Stomach (tissue), 9 donors: Measurements from ENCODE around the gene STOML2. TPM values are rescaled to one million over a fixed set of nuclear protein-coding genes. Genes with fewer than 3 reads are reported as not detected.

Experiments
- DNase-seq, 2 donors: peaks; one replicate each; pipeline versions ENCODE4 v3.0.0 to v3.0.0-alpha.2; 2013 to 2019
- H3K27ac ChIP-seq, 5 donors: fragments of 200-600 bp in 4 of 5; sonication (generic) in 4 of 5; one replicate each; pipeline ENCODE4 v1.5.1; 2013 to 2019; ENCODE audit warnings: mild to moderate bottlenecking in 1 of 5, moderate library complexity in 1 of 5
- H3K27me3 ChIP-seq, 3 donors: fragments of 200-600 bp; sonication (generic); one replicate each; pipeline ENCODE4 v1.5.1; 2017 to 2019; ENCODE audit warnings: mixed run types in 1 of 3
- H3K36me3 ChIP-seq, 4 donors: fragments of 200-600 bp; sonication (generic); 1 replicate in 3 of 4; 2 replicates in 1 of 4; pipeline ENCODE4 v1.5.1; 2016 to 2019
- H3K4me1 ChIP-seq, 4 donors: fragments of 200-600 bp; sonication (generic); one replicate each; pipeline ENCODE4 v1.5.1; 2016 to 2019
- H3K4me3 ChIP-seq, 4 donors: fragments of 200-600 bp; sonication (generic) in 3 of 4; one replicate each; pipeline ENCODE4 v1.5.1; 2016 to 2019; ENCODE audit warnings: mild to moderate bottlenecking in 1 of 4
- H3K9me3 ChIP-seq, 4 donors: fragments of 200-600 bp; sonication (generic); one replicate each; pipeline ENCODE4 v1.5.1; 2016 to 2019
- EP300 ChIP-seq: sonication (generic); formaldehyde crosslinking; IDR thresholded peaks from one replicate; pipeline ENCODE4 v1.6.1; 2017; ENCODE audit warnings: antibody characterized with exemption
- POLR2A ChIP-seq, 4 donors: fragments of 450-650 bp; IDR thresholded peaks; one replicate each; pipeline ENCODE4 v1.6.1; 2016; ENCODE audit warnings: antibody characterized with exemption in 4 of 4, control low read depth in 2 of 4, mild to moderate bottlenecking in 1 of 4, moderate library complexity in 1 of 4
- POLR2AphosphoS5 ChIP-seq, 3 donors: sonication (generic); formaldehyde crosslinking; IDR thresholded peaks; one replicate each; pipeline ENCODE4 v1.6.1; 2016; ENCODE audit warnings: antibody characterized with exemption in 3 of 3
- WGBS, 5 donors: extraction: QIAGEN DNeasy Blood & Tissue Kit in 3 of 5; methylation state at CpG; one replicate each; pipeline versions ENCODE4 v1.1.5 to v1.1.7; 2013 to 2018; 5-methylcytosine and 5-hydroxymethylcytosine counted together
- intact Hi-C: fragments of 100-400 bp; cut with DNase I; formaldehyde crosslinking; loops from one replicate; pipeline ENCODE4 v1.15.1; 2023; ENCODE audit warnings: low total_unique reads
- polyA plus RNA-seq, 3 donors: library from polyadenylated mRNA; stranded (reverse); fragments of 200-250 nt; gene quantifications; one replicate each; pipeline ENCODE4 v1.2.3, GENCODE V29; 2013
- total RNA-seq, 5 donors: library from RNA; depleted of rRNA; stranded (reverse); fragments of >200 nt; gene quantifications; one replicate each; pipeline versions ENCODE4 v1.1.0 to v1.2.3, GENCODE V29; 2014 to 2016
- TF ChIP-seq, protein P1 (sequence below), 7 experiments: fragments of 450-650 bp in 4 of 7; fragments of 200-600 bp in 3 of 7; sonication (generic) in 3 of 7; IDR thresholded peaks; one replicate each; pipeline ENCODE4 v1.5.1; 2016 to 2019; ENCODE audit warnings: antibody characterized with exemption in 7 of 7, control low read depth in 2 of 7, mild to moderate bottlenecking in 1 of 7
- donor health status: healthy with polysubstance abuse.
- donor health status: Bipolar disorder and iron deficiency.
- donor health status: healthy.

The STOML2 gene
- total and polyA plus RNA-seq, 8 donors = 19.3 to 126 (median 68.6) TPM

DNA sequence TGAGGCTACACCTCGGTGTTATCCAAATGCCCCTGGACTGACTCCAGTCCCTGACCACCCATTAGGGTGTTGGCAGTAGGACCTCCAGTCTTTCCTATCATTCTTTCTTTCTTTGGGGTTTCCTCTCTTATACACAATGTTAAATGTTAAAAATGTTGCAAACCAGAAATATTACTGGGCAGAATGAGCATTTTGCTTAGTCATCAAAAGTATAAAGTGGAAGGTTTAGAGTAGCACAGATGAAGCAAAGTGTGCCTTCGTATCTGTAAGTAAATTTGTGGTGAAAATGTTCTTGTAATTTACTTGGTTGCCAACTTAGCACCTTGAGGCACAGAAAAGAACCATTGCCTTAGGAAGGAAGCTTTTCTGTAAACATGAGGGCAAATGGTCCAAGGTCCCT lies 37.2 kb upstream of the STOML2 start:
- Histone ChIP-seq H3K4me1 (peaks cover 0 to 3% (median 0%) of the 10 kb centered on the region in 4 donors), H3K4me3 (no peak overlapping the region), H3K9me3 (peaks cover 5 to 48% (median 29%) of the 10 kb centered on the region in 4 donors), H3K36me3 (no peaks in the 10 kb centered on the region), H3K27ac (no peak overlapping the region), H3K27me3 (no peaks in the 10 kb centered on the region)
- 79 to 94% (median 92%) methylated on average over 2 of the region's 2 CpGs for WGBS, 5 donors
- TF ChIP-seq POLR2AphosphoS5 (IDR thresholded peaks at IDR 0.05) = no peak
- TF ChIP-seq EP300 = no peak
- TF ChIP-seq, protein P1, sequence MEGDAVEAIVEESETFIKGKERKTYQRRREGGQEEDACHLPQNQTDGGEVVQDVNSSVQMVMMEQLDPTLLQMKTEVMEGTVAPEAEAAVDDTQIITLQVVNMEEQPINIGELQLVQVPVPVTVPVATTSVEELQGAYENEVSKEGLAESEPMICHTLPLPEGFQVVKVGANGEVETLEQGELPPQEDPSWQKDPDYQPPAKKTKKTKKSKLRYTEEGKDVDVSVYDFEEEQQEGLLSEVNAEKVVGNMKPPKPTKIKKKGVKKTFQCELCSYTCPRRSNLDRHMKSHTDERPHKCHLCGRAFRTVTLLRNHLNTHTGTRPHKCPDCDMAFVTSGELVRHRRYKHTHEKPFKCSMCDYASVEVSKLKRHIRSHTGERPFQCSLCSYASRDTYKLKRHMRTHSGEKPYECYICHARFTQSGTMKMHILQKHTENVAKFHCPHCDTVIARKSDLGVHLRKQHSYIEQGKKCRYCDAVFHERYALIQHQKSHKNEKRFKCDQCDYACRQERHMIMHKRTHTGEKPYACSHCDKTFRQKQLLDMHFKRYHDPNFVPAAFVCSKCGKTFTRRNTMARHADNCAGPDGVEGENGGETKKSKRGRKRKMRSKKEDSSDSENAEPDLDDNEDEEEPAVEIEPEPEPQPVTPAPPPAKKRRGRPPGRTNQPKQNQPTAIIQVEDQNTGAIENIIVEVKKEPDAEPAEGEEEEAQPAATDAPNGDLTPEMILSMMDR (IDR thresholded peaks at IDR 0.05) = no peak
- TF ChIP-seq POLR2A (IDR thresholded peaks at IDR 0.05) = no peak
- DNase-seq = no peak
- intact Hi-C loops = no loop called here

GRCh38 chr9:35136866-35137265 lies 33.9 kb upstream of the STOML2 start:
- no peak for DNase-seq
- H3K36me3 ChIP-seq = no peaks in the 10 kb centered on the region
- no peaks in the 10 kb centered on the region for H3K27me3 ChIP-seq
- TF ChIP-seq POLR2AphosphoS5 (IDR thresholded peaks at IDR 0.05) = no peak
- TF ChIP-seq POLR2A (IDR thresholded peaks at IDR 0.05) = no peak
- TF ChIP-seq, protein P1 (IDR thresholded peaks at IDR 0.05) = no peak
- TF ChIP-seq EP300 = no peak
- intact Hi-C loops = no loop called here
- no peak overlapping the region for H3K4me3 ChIP-seq
- H3K27ac ChIP-seq = no peak overlapping the region
- WGBS, 5 donors = 47 to 69% (median 52%) methylated on average over 8 of the region's 8 CpGs
- peaks cover 0 to 7% (median 1%) of the 10 kb centered on the region in 4 donors for H3K4me1 ChIP-seq
- H3K9me3 ChIP-seq = peaks cover 2 to 18% (median 12%) of the 10 kb centered on the region in 4 donors

DNA sequence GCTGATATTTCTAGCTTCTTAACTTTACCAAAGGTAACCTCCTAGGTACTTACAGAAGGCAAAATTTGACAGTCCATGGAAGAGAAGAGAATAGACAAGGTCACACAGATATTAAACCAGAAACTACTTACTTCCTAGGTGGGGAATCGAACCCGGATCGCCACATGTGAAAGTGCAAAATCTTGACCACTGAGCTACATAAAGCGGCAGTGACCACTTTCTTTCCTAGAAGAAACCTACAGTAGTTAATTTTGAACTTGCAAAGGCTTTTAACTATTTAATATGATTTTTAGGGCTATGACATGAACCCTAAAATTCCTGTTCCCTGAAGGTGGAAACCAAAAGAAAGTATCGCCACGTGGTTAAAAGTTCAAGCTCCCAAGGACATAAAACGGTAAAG lies 33.1 kb upstream of the STOML2 start:
- no peak for DNase-seq
- no peaks in the 10 kb centered on the region for H3K36me3 ChIP-seq
- H3K27me3 ChIP-seq = no peaks in the 10 kb centered on the region
- intact Hi-C loops = no loop called here
- H3K4me3 ChIP-seq = no peak overlapping the region
- peaks cover 0 to 7% (median 1%) of the 10 kb centered on the region in 4 donors for H3K4me1 ChIP-seq
- no peak overlapping the region for H3K27ac ChIP-seq
- WGBS, 5 donors = 76 to 91% (median 89%) methylated on average over 7 of the region's 7 CpGs
- TF ChIP-seq EP300 (no peak), POLR2A (IDR thresholded peaks at IDR 0.05) (no peak), POLR2AphosphoS5 (IDR thresholded peaks at IDR 0.05) (no peak)
- TF ChIP-seq, protein P1 (IDR thresholded peaks at IDR 0.05) = no peak
- peaks cover 0 to 10% (median 4%) of the 10 kb centered on the region in 4 donors for H3K9me3 ChIP-seq

DNA sequence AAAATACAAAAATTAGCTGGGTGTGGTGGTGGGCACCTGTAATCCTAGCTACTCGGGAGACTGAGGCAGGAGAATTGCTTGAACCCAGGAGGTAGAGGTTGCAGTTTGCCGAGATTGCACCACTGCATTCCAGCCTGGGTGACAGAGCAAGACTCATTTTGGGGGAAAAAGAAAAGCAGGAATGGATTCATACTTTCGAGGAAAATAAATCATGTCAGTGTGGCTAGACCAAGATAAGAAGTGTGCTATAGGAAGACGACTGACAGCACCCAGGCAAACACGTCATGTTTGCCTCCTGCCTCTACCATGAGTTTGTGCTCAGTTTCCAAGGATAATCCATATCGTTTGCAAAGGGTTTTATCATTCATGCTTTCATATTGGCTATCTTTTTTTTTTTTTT lies 32.0 kb upstream of the STOML2 start:
- Histone ChIP-seq H3K36me3 (no peaks in the 10 kb centered on the region), H3K27me3 (no peaks in the 10 kb centered on the region), H3K27ac (no peak overlapping the region), H3K9me3 (no peaks in the 10 kb centered on the region), H3K4me1 (peaks cover 0 to 7% (median 1%) of the 10 kb centered on the region in 4 donors), H3K4me3 (no peak overlapping the region)
- TF ChIP-seq, protein P1 (IDR thresholded peaks at IDR 0.05) = no peak
- TF ChIP-seq POLR2A (IDR thresholded peaks at IDR 0.05) (no peak), POLR2AphosphoS5 (IDR thresholded peaks at IDR 0.05) (no peak), EP300 (no peak)
- DNase-seq = no peak
- 71 to 83% (median 74%) methylated on average over 6 of the region's 6 CpGs for WGBS, 5 donors
- intact Hi-C loops = no loop called here
